HK-2 (cell line): ENCODE measurements around the gene MINDY3.

Experiments used
- DNase-seq: peaks from one replicate; pipeline ENCODE4 v3.0.0-alpha.2; 2018; ENCODE audit not compliant: unreplicated experiment

MINDY3 gene

DNA sequence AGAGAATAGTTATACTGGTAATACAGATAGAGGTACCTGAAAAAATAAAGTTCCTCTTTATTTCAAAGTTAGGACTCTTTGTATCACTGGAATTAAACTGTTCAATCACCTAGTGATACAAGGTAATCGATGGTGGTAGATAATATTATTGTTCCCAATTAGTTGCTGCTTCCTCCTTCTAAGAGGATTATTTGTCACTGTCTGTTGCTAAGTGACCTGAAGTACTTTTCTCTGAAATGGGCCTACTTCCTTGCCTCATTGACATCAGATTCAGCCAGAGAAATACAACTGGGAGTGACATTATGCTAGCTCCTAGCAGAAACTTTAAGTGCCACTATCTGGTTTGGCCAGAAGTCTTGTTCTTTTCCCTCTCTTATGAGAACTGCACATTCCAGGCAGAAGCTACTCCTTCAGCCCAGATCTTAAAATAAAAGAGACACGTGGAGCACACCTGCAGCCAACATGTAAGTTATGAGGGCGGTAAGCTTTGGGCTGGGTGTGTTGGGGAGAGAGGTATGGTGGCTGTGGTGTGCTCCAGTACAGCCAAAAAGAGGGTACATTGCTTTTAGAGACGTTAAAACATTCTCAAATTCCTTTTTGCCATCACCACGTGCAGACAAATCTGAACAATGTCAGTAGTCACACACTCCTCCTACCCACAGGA is 54.8 kb downstream of the MINDY3 start:
- no peak for DNase-seq

DNA sequence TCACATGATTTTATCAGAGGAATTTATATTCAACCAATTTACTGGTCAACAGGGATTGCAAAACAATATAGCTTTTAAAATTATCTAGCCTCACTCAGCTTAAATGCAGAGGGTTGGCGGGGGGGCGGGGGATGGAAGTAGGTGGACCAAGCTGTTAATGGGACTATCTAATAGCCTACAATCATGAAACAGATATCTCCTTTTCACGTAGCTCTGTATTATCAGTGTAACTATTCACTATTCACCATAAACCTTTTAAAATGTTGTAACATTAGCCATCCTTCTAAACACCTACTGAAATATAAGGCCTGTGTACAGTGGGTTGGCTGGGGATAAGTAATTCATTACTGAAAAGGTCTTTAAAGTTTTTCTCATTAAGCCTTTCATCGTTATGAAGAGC is 56.2 kb downstream of the MINDY3 start:
- DNase-seq = no peak

DNA sequence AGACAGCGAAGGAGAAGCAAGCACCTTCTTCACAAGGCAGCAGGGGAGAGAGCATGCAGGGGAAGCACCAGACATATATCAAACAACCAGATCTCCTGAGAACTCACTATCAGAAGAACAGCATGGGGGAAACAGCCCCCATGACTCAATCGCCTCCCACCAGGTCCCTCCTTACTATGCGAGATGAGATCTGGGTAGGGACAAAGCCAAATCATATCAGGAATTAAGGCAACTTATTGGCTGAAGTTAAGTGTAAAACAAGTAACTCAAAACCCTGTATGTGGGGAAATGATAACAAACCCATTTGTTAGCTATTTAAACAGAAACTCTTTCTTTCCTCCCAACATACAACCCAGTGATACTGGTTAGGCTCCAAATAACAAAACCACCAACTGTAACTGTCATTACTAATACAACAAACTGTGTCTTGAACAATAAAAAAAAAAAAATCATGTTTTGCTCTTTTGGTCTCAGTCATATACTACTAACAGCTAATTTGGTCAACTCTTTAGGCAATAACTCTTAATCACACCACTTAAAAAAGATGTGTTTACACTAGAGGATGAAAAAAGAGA is 57.8 kb downstream of the MINDY3 start:
- DNase-seq = no peak

DNA sequence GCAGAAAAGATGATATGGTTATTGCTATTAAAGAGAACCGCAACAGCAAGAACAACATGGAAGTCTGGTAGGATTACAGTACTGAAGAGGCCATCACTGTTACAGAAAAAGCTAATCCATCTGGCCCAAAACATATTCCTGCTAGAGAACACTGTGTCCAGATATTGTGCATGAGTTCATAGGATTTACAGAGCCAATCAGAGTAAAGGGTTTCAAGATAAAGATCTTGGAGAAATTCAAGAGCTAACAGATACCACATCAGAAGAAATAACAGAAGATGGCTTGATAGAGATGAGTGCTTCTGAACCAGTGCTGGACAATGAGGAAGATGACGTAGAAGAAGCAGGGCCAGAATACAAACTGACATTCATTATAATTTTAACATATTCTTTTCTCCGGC is 58.7 kb downstream of the MINDY3 start:
- DNase-seq = no peak

DNA sequence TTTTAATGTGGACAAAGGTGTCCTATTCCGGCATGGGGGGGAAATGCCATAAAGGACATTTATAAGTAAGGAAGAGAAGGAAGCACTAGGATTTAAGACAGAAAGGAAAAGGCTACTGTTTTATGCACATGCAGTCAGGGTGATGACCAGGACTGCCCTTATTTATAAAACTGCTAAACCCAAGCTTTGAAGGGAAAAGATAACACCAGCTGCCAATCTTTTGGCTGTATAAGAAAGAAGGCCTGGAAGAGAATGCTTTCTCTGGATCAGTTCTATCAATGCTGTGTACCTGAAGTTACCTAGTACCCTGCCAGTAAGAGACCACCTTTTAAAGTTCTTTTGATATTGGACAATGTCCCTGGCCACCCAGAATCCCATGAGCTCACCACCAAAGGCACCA is 59.2 kb downstream of the MINDY3 start:
- DNase-seq = no peak

DNA sequence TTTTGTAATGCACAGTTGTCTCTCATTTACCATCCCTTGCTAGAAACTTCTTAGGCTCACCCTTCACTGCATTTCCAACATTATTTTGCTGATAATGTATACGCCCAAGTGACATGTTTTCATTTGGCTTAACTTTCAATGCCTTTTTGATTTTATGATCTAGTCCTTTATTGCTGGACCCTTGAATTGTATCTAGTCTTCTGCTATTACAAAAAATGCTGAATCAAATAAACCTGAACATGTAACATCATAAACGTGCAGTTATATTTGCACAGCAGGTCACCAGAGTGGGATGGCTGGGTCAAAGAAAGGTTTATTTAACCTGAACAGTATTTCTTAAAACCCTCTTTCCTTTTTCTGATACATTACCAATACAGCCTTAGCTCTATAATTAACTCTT is 63.0 kb downstream of the MINDY3 start:
- DNase-seq = no peak

DNA sequence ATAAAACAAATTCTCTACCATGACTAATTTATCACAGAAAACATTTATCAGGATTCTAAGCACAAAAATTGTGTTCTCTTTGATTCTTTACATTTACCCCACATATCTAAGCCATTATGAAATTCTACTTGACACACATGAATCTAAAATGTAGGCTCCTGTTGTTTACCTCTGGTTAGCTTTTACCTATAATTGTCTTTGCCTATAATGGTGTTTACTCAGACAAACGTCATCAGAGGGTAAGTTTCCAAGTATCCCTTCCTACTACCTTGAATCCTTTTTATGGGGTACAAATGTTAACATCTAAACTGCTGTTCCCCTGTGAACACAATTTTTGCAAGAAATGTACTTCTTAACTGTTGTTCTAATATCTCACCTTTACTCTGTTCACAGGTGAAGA is 63.5 kb downstream of the MINDY3 start:
- no peak for DNase-seq

DNA sequence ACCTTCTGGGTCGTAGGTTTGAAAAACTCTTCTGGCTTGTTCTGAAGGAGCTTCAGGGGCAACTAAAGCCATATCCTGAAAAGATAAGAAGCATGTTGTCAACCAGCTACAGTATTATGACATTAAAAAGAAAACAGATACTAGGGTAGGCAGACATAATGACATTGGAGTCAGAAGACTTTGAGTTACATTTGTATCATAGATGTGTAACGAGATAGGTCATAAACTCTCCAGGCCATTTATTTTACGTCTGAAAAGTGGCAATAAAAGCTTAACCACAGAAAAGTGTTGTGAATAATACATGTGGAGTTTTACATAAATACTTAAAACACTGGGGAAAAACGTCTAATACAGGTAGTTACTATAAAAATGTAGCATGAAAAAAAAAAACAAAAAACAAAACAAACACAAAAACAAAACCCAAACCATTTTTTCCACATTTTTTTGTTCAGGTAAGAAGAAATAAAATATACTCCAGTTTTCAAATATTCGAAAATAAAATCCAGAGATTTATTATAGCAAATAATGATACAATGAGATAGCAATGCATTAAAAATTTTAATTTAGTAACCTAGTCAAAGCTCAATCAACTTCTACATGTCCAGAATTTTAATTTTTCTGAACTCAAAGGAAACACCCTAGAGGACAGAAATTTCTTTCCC is 64.1 kb downstream of the MINDY3 start:
- no peak for DNase-seq

DNA sequence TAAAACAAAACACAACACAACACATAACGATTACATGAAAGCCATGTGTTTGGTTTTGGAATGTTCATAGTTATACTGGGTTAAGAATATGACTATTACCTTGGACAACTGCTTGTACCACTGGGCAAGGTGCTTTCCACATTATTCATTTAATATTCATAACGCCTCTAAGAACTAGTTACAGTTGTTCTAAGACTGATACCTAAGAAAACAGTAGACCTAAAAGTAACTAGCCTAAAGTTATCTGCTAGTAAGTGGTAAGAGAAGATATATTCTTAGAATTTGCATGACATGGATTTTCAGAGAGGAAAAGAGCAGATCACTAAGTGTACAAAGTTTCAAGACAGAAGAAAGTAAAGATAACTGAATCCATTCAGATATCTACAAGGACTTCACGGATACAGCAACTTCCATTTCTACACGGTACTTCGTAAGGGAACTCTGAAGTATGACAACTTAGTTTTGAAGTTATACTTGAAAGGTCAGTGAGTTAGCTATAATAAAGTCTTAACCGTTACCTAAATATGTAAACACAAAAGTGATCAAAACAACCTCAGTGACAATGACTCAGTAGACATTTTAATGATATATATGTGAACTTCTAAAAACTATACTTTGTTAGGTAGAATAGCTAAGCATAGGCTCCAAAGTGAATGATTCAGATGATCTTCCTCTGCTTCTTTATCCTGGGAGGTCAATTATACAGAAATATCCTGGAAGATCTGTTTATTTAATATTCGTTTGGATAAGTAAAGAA is 65.1 kb downstream of the MINDY3 start:
- no peak for DNase-seq

DNA sequence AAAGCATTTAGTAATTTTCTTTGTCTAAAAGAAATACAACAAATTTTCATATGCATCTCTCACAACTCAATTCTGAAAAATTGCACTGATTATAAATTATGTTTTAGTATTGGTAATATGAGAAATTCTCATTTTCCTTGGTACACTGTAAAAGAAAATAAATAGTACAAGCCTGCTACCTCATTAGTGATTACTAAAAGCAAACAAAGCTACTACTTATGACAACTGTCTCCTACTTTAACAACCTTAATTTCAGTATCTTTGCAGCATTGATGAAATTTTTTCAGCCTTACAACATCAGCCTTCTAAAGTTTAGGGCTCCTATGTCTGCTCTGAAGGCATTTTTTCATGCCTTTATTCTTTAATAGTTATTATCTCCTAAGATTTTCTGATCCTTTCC is 65.7 kb downstream of the MINDY3 start:
- DNase-seq = no peak

DNA sequence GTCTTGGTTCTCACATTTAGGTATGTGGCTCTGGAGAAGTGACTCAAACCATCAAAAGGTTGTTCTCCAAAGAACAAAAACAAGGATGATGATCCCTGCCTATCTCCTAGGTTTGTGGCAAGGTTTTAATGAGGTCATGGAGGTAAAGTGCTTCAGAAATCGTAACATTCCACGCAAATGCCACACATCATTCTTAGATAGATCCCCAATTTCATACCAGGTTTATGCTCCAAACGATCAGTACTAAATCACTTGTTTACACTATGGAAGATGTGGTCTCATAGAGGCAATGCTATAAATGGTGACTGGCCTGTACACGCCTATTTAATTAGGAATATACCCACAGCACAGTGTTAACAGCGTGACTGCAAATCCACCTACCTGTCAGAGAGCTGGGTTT is 66.6 kb downstream of the MINDY3 start:
- DNase-seq = no peak

DNA sequence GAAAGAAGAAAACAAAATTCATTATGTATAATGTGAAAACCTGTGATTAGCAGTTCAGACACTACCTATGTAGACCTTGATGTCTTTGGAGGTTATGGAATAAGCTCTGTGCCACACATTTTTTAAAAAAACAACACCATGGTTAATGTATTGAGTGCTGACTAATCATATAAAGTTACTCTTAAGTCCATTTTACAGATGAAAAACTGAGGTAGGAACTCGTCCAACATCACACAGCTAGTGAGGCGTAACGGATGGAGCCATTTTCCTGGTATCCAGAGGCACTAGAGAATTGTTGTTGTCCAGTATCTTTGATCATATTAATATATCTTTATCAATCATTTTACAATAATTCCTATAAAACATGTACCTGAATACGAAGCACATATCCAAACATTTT is 67.5 kb downstream of the MINDY3 start:
- no peak for DNase-seq

DNA sequence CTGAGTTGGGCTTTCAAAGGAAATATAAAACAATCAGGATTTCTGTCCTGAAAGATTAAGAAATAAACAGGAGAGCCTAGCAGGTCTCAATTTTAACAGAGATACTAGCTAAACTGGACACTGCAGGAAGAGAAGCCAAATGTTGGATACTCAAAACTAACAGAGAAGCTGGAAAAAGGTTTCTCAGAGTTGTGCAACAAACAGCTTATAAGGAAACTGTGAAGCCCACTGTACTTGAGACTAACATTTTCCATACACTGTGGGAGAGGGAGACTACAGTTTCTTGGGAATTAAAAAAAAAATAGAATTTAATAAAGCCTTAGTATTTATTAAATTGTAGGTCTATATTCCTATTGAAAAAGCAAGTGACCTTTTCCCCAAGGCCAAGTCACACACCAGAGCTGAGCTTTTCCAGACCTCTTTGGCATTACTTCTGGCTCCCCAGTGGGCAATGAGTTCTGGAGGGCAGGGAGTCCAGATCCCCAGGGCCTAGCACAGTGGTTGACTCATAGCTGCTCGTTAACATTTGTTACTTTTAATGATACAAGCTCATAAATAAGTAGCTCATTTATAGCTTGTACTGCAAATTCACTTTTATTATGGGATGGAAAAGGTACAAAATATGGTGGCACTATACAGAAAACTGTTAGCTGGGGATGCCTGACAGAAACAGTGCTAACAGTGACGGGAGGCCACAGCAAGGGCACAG is 68.3 kb downstream of the MINDY3 start:
- DNase-seq = no peak

DNA sequence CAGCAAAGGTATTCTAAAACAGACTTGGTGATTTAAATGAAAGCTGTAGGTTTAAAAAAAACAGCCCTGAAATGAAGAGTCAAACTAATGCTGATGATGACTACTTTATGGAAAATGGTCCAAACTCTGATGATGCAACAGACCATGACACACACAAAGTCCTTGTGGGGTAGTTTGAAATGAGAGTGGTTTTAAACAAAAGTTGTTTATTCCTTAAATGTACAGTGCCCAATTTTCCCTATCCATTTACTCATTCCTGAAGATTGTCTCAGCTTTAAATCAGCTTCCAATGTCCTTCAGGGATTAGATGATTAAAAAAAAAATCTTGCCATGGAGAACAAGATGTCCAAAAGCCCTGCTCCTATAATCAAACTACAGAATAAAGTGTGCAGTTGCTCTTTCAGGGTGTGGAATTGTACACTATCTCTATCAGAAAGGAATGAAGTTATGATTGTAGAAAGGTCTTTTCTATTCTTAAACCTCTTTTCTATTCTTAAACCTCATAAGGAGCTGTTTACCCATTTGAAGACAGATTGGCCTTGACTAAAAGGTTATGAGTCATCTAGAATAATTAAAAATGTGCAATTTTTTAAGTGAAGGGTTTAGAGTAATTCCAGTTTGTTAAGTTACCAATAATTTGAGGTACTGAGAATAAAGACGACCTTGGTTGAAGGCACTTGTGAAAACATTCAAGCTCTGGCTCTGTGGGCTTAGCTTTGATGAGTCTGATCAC is 70.3 kb downstream of the MINDY3 start:
- DNase-seq = no peak

DNA sequence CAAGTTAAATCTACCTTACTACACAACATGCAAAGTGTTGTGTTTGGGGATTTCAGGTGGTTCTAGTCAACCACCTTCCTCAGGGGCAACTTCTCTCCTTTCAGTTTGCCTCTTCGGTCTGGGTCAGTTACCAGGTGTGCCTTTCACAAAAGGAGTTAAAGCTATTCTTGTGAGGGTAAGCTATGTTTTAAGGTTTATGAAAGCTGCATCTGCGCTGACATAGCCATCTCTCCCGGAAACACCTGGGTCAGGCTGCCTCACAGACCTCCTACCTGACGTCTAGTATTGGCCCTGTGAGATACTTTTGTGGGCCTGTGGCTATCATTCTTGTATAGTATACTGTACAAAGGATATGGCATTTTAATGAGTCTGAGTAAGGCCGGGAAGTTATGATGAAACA is 72.9 kb downstream of the MINDY3 start:
- no peak for DNase-seq

DNA sequence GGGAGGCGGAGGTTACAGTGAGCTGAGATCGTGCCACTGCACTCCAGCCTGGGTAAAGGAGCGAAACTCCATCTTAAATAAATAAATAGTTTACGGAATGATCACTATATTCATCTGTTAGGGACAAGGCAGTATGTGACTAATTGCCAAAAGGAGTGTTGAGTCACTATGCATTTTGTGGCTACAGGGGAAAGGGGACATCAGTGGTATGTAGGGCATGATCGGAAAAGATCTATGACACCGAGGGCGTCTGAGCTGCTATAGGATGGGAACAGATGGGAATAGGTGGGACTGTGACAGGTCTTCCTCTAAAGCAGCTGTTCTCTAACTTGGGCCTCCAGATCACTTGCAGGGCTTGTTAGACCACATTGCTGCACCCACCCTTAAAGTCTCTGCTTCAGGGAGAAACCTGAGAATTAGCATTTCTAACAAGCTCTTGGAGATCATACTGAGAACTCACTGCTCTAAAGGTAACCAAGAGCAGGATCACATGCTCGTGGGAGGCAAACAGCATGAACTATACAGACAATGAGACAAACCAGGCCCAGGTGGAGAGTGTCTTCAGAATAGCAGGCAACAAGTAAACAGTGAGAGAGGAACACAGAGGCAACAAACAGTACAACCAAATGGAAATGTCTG is 75.5 kb downstream of the MINDY3 start:
- DNase-seq = no peak

DNA sequence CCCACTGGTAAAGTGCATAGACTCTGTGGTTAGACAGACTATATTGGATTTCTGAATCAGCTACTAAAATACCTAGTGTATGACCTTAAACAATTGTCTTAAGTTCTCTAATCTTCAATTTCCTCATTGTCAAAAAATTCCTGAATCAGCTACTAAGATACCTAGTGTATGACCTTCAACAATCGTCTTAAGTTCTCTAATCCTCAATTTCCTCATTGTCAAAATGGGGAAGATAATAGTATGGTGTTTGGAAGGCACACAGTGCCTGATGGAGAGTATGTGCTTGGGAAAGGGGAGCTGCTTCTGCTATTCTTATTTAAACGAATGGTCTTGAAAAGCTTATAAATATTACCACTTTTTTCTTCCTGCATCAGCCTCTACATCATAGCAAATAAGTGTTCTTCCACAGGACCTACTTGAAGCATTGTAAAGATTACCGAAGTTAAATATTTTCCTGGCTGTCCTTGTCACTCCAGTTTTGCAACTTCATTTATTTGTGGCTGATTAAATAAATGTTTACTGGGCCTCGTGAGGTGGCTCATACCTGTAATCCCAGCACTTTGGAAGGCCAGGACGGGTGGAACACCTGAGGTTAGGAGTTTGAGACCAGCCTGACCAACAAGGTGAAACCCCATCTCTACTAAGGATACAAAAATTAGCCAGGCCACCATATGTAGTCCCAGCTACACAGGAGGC is 76.2 kb downstream of the MINDY3 start:
- DNase-seq = no peak

DNA sequence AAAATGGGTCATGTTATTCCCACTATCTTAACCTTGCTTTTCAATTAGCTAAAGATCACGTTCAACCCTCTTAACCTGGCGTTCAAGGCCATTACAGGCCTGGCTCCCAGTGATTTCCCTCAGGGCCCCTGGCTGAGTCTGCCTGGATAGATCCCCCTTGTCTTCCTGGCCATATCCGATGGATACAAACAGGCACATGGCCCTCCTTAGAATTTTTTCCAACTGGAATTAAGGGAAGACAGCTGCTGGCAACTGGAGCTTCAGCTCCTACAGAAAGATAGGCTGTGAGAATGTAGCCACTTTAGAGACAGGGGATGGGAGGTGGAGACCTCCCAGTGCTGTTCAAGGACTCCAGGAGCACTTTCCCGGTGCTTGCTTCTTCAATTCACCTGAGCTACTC is 77.5 kb downstream of the MINDY3 start:
- DNase-seq = no peak

DNA sequence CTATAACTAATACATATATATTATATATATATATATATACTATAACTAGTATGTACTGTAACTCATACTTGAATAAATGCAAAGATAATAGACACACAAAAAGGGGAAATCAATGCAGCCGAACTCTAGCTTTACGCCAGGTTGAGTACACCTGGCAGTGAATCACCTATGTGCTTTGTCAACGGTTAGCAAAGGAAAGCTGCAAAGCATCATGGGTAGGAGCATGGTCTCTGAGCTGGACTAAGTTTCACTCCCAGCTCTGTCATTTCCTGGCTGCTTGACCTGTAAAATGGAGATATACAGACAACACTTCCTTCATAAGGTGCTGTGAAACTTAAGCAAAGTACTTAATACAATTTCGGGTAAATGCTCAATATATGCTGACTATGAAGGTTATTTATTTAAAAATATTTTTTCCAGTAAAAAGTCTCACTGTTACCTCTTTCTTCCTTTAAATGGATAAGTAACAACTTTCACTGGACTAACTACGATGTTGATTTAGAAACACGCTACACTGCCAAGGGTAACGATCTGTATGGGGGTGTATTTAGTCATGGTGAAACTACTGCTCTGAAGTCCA is 78.8 kb downstream of the MINDY3 start:
- DNase-seq = no peak
